ENCODE data around the gene QSOX2.

Gene QSOX2

DNA sequence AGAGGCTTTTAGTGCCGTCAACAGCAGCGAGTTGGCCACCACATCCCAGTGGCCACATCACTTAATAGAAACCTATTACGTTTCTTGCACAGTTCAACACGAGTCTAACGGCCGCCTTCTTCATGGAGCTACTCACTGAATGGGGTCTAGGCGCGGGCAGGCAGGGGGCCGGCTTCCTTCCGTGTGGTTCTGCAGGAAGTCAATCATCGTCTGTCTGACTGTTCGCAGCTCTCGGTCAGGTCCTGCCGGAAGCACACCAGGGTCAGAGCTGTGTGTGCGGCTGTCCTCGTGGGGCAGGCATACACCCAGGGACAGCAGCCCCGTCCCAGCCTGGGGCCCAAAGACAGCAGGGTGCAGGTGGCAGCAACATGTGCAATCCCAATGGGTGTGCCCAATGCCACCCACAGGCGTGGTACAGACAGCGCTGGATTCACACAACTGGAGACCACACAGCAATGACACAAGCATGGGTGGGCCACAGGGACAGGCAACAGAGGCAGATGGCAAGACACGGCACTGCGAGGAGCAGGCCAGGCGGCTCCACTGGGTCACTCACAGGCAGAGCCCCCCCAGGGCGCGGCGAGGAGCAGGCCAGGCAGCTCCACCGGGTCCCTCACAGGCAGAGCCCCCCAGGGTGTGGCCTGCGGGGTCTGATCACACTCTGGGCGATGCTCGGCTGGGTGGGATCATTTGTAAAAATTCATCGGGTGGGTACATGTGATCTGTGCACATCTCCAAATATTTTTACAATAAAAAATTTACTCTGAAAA, 21.6 kb downstream of the QSOX2 start:
- no peak for DNase-seq (ENCODE audit: low read depth)
- TF ChIP-seq, protein P1, sequence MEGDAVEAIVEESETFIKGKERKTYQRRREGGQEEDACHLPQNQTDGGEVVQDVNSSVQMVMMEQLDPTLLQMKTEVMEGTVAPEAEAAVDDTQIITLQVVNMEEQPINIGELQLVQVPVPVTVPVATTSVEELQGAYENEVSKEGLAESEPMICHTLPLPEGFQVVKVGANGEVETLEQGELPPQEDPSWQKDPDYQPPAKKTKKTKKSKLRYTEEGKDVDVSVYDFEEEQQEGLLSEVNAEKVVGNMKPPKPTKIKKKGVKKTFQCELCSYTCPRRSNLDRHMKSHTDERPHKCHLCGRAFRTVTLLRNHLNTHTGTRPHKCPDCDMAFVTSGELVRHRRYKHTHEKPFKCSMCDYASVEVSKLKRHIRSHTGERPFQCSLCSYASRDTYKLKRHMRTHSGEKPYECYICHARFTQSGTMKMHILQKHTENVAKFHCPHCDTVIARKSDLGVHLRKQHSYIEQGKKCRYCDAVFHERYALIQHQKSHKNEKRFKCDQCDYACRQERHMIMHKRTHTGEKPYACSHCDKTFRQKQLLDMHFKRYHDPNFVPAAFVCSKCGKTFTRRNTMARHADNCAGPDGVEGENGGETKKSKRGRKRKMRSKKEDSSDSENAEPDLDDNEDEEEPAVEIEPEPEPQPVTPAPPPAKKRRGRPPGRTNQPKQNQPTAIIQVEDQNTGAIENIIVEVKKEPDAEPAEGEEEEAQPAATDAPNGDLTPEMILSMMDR (IDR thresholded peaks at IDR 0.05; ENCODE audit: control insufficient read depth, extremely low read depth, insufficient read depth) = no peak
- no peak overlapping the region for H3K4me3 ChIP-seq (ENCODE audit: low read depth, low read length)

DNA sequence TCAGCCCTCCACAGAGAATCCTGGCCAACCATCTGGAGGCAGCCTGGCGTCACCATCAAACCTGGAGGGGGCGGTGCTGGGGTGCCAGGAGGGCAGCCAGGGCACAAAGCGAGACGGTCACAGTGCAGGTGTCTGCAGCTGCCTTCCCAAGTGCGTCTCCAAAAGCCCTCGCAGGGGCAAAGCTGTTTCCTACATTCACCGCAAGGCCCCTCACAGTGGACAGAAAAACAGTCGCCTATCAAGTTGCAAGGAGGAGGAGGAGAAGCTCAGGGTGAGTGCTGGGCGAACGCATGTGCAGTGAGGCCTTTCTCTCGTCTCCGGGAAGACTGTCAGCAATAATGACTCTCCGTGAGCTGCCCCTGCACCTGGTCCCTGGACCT, 22.7 kb downstream of the QSOX2 start:
- no peak overlapping the region for H3K4me3 ChIP-seq (ENCODE audit: low read depth, low read length)
- no peak for DNase-seq (ENCODE audit: low read depth)
- TF ChIP-seq, protein P1 (IDR thresholded peaks at IDR 0.05; ENCODE audit: control insufficient read depth, extremely low read depth, insufficient read depth) = no peak

DNA sequence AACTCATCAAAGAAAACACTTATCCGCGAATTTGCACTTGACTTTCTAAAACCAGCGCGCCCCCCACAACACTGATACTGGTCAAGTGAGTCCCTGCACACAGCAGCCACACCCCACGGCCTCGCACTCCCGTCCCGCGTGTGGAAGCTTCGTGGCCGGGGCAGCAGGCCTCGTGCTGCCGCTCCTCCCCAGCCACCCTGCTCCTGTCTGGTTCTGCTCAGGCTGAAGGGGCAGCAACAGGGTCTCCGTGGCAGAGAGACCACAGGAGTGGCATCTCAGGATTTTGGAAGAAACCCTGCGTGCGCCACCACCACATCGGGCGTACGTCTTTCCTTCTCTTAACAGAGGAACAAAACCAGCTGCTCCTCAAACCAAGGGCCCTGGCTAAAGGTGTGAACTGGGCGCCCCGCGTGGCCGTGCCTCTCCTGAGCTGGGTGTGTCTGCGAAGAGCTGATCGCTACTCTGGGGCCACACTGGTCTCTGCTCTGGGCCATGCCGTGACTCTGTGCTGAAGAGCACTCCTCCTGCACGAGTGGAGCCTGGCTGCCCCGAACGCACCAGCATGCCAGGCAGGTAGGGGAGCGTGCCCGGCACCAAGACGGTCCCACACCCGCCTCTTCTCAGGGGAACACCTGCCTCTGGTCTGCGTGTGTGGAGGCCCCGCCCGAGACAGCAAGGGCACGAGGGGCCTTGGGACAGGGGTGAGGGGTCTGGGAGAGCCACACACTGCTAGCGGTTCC, 23.3 kb downstream of the QSOX2 start:
- TF ChIP-seq, protein P1 (IDR thresholded peaks at IDR 0.05; ENCODE audit: control insufficient read depth, extremely low read depth, insufficient read depth) = no peak
- no peak for DNase-seq (ENCODE audit: low read depth)
- H3K4me3 ChIP-seq (ENCODE audit: low read depth, low read length) = no peak overlapping the region

DNA sequence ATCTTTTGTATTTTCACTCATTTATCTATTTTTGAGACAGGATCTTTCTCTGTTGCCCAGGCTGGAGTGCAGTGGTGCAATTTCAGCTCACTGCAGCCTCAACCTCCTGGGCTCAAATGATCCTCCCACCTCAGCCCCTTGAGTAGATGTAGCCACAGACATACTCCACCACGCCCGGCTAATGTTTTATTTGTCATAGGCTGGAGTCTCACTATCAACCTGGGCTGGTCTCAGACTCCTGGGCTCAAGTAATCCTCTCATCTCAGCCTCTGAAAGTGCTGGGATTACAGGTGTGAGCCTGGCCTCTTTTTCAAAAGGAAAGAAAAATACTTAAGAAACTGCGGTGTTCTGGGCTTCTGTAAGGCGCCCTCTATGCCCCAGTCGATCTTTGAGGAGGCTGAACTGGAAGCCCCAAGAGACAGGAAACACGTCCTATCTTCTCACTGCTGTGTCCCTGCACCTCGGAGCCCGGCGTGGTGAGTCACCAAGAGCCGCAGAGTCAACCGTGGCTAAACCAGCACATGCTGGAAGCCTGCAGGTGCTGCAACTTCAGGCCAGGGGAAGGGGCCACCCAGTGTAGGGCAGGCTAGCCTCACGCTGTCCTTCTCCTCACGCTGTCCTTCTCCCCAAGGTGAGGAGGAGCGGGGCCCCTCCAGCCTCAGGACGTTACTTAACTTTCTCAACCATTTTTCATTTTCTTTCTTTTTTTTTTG, 25.4 kb downstream of the QSOX2 start:
- H3K4me3 ChIP-seq (ENCODE audit: low read depth, low read length) = no peak overlapping the region
- DNase-seq (ENCODE audit: low read depth) = no peak
- TF ChIP-seq, protein P1 (IDR thresholded peaks at IDR 0.05; ENCODE audit: control insufficient read depth, extremely low read depth, insufficient read depth) = no peak

DNA sequence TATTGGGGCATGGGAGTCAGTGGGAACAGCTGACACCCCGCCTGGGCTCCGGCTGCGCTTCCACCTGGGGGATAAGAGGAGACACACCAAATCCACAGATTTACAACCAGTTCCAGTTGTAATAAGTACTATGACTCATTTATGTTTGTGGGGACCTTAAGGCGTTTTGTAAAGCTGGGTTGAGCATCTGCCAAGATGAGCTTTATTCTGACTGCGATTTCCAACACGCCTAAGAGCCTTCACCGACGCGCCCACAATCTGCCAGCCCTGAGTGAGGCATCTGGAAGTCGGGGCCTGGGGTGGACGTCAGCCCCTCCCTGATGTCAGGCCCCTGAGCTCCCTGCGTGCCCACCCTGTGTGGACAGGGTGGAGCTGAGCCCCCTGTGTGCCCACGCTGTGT, 26.3 kb downstream of the QSOX2 start:
- DNase-seq (ENCODE audit: low read depth) = no peak
- TF ChIP-seq, protein P1 (IDR thresholded peaks at IDR 0.05; ENCODE audit: control insufficient read depth, extremely low read depth, insufficient read depth) = no peak
- H3K4me3 ChIP-seq (ENCODE audit: low read depth, low read length) = no peak overlapping the region

DNA sequence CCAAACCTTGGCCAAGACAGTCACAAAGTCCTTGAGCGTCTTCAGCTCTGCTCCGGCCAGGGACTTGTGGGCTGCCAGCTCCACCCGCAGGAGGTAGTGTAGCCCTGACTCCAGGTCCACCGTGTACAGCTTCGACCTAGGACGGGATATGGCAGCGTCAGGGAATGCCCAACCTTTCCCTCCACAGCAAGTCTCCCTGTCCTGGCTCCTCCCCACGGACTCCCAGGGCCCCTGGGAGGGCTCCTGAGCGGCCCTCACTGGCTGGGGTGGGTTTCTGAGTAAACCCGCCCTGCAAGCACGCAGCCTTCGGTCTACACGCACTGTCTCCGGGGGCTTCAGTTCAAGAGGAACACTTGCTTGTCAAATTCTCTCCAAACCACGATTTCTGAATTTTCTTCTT, 26.9 kb downstream of the QSOX2 start:
- no peak overlapping the region for H3K4me3 ChIP-seq (ENCODE audit: low read depth, low read length)
- no peak for DNase-seq (ENCODE audit: low read depth)
- TF ChIP-seq, protein P1 (IDR thresholded peaks at IDR 0.05; ENCODE audit: control insufficient read depth, extremely low read depth, insufficient read depth) = no peak
